Measurements from ENCODE around the gene C1QTNF1.
A peak's percentile ranks its signal among the peaks of the same experiment; 100 is the strongest.
"Not testable (repeated sequence)": the region's sequence is repeated elsewhere in the genome, so short reads cannot be mapped to it uniquely, and the experiment has no call there.

The C1QTNF1 gene

GRCh38 chr17:79026376-79027273, 2.7 kb downstream of the C1QTNF1 start:
- DNase-seq = no peak

GRCh38 chr17:79027274-79027924, 3.4 kb downstream of the C1QTNF1 start:
- DNase-seq = no peak

DNA sequence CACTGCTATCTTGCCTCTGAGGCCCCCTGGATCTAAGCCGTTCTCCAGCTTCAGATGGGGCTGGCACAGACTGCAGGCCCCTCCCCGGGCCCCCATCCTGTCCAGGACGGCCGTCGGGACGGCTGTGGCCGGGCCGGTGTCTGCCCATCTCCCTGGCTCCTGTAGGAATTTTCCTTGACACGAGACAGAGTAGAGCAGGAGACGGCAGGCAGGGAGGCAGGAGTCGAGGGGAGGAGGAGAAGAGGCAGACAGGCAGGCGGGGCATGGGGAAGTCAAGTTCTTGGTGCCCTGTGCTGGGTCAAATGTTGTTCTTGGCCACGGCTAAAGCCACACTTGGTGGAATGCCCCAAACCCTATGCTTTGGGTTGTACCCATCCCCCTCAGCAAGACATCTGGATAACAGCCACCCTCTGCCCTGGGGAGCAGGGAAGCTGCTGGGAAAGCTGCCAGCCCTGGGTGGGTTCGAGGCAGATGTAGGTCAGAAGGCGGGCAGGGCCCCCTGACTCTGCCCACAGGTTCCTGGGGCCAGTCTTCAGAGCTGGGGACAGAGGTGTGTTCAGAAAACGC, 4.0 kb downstream of the C1QTNF1 start:
- no peak for DNase-seq

DNA sequence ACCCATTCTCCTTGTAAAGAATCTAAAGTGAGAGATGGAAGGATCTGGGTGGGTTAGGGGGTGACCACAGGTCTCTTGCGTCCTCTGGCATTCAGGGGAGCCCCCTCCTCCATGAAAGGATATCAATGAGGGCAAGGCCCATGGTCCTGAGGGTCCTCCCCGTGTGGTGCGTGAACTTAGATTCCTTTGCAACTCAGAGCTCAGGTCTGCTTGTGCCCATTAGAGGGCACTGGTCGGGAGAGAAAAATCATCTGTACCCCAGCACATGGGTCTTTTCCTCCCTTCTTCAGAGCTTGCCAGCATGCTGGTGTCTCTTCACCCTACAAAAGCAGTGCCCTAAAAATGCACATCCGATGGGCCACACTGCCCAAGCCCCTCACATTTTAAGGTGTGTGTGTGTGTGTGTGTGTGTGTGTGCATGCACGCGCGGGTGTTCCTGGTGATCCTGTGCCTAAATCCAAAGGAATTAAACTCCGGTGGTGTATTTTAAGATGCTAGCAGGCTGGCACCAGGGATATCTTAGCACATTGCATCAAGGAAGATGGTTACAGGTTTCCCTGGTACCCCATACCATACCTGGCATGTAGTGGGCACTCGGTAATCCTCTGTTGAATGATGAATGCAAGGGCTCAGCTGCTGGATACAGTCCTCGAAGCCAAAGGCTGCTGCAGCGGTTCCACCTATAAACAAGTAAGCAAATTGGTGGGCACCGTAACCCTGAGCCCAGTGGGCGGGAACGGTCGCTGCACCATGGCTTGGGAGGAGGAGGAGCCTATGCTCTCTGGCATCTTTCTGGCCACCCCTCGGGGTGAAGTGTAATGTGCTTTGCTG, 4.7 kb downstream of the C1QTNF1 start:
- DNase-seq = no peak

DNA sequence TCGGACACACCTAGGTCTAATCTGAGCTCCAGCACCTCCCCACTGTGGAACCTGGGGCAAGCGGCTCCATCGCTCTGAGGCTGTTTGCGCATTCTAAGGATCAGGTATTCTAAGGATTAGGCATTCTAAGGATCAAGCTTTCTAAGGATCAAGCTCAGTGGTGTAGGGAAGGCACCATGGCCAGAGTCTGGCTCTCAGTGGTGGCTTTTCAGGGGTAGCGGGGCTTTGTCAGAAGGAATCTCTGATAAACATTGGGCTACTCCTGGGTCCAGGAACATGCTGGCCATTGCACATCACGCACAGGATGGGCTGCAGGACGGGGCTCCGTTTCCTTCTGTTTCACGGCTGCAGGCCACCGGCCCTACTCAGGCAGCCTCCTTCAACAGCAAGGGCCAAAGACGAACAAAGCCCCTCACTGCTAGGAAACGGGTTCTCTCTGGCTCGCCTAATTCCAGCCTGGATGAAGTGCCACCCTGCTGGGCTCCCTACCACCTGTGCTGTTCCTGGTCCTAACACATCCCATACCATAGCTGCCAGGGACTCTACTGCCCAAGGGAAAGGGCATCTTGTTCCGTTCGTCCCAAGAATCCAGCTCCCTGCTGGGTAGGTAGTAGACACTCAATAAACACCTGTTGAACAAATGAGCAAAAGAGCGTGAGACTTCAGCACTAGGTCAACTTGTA, 5.5 kb downstream of the C1QTNF1 start:
- DNase-seq = no peak

GRCh38 chr17:79030636-79031035, 6.7 kb downstream of the C1QTNF1 start:
- not testable (repeated sequence) for DNase-seq

DNA sequence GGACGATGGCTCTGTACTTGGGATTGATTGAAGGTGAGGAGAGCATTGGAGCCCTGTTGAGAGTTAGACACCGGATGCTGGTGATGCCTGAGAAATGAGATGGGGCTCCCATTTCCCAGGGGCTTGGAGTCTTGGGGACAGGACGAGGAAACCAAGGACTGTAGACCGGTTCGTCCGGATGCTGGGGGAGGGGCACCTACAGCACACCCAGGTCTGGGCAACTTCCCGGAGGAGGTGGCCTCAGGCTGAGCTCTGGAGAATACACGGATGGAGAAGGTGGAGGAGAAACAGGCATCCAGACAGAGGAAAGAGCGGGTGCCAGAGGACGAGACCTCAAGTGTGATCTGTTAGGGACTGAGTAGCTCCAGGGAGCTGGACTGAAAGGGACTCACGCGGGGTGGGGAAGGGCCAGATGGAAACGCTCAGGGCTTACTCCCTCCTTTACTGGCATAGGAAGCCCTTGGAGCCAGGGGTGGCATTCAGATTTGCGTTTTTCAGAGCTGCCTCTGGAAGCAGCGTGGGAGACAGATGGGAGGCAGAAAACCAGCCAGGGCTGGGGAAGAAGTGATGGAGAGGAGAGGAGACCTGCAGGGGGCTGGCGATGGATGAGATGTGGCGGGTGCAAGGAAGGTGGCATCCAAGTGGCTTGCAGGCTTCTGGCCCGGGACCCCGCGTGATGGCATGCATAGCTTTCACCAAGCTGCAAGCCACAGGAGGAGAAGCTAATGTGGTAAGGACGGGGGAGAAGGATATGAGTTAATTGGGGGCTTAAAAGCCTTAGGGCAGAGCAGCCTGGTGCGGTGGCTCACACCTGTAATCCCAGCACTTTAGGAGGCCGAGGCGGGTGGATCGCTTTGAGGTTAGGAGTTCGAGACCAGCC, 8.3 kb downstream of the C1QTNF1 start:
- DNase-seq = no peak

- no peak for DNase-seq
Measured at GRCh38 chr17:79033046-79033616, 9.2 kb downstream of the C1QTNF1 start.

GRCh38 chr17:79033741-79034501, 10.0 kb downstream of the C1QTNF1 start:
- DNase-seq = peak; percentile 15

DNA sequence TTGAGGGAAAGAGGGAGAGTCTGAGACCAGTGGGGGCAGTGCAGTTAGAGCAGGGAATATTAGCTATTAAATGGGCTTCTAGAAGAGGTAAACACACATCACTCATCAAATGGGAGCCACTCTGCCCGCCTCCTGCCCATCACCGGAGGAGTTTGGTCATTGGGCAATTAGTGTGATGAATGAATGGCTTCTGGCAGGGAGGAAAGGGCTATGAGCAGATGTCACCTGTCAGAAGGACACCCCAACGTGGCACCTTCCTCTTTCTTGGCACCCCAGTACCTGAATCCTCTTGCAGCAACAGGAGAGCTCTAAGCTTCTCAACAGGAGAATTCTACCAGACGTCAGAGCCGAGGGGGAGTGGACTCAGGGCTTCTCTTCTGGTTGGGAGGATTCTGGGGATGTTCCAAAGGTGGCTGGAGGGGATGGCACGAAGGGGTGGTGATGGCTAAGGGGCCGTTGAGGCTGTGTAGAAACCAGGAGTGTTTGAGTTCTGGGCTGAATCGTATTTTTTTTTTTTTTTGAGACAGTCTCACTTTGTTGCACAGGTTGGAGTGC, 11.0 kb downstream of the C1QTNF1 start:
- no peak for DNase-seq

DNA sequence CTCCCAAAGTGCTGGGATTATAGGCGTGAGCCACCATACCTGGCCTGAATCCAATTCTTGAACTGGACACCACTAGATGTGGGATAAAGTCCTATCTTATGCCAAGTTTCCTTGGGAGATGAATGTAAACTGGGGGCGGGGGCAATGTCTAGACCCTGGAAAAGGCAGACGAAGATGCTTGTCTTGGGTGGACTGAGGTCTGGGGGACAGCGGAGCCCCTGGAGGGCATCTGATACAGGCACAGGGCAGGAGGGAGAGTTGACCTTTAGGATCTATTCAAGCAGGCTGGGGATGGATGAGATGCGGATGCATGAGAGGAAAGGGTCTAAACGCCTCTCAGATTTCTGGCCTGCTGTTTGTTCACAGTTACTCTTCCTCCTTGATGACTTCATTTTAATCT, 11.7 kb downstream of the C1QTNF1 start:
- no peak for DNase-seq

- DNase-seq = no peak
Measured at GRCh38 chr17:79036181-79036580, 12.2 kb downstream of the C1QTNF1 start.

GRCh38 chr17:79036596-79036995, 12.6 kb downstream of the C1QTNF1 start:
- DNase-seq = no peak

DNA sequence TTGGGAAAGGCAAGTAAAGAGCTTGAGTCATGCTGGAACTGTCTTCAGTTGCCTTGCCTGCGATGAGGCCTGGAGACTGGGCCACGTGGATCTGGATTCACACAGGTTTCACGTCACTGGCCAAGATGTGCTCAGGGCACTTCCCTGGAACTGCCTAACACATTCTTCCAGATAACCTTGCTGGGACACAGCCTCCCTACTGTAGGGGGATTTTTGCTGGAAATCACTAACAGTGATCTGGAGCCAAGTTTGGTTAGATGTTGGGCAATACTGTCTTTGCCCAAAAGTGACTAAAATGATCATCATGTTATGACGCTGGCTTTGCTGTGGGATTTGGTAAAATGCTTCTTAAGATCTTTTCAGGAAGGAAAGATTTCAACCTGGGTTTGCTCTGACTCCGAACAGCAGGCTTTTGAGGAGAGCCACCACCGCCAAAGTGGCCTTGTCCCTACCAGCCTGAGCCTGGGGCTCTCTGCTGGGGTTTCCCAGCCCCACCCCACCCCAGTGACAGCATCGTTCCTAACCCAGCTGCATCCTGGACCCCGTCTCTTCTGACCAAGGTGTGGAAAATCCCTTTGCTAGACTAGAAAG, 14.7 kb downstream of the C1QTNF1 start:
- no peak for DNase-seq

DNA sequence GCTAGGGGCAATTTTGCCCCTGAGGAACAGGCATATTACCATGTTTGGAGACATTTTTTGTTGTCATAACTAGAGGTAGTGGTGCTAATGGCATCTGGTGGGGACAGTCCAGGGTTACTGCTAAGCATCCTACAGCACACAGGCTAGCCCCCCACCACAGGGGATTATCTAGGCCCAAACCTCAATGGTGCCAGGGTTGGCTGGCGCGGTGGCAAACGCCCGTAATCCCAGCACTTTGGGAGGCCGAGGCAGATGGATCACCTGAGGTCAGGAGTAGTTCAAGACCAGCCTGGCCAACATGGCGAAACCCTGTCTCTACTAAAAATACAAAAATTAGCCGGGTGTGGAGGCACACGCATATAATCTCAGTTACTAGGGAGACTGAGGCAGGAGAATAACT, 15.2 kb downstream of the C1QTNF1 start:
- no peak for DNase-seq

GRCh38 chr17:79039886-79040285, 15.9 kb downstream of the C1QTNF1 start:
- DNase-seq = no peak

GRCh38 chr17:79041041-79041570, 17.1 kb downstream of the C1QTNF1 start:
- no peak for DNase-seq

DNA sequence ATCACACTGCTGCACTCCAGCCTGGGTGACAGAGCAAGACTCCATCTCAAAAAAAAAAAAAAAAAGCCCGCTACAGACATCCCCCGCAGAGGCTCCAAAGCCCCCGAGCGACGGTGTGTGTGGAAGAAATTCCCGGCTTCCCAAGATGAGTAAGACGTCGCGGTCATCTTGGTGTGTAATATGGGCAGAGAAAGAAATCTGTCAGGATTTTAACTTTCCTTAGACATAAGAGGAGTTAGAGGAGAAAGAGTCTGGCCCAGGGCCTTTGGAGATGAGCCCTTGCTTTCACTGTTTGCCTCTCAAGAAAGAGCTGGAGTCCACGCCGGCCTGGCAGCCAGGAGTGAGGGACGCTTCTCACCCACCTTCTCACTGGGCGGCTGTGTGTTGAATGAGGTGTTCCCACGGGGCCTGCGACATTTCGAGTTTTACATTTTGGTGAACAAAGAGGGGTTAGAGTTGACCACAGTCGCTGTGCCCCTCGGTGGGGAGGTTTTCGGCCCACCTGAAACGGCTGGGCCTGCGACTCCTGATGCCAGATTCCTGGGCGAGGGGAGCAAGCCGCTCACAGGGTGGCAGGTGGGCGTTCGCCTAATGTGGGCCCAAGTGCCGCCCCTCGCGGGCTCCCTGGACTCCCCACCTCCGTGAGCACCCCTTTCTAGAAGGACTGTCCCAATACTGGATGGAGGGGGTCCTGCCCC, 17.9 kb downstream of the C1QTNF1 start:
- no peak for DNase-seq
